ENCODE measurements around the gene DHX34. TPM values are rescaled to one million over a fixed set of nuclear protein-coding genes. Genes with fewer than 3 reads are reported as not detected.
"Not testable (repeated sequence)": the region's sequence is repeated elsewhere in the genome, so short reads cannot be mapped to it uniquely, and the experiment has no call there.

Gene DHX34
- total RNA-seq, 4 donors from 2014 or later: 10.7 to 20.8 (median 17.7) TPM

DNA sequence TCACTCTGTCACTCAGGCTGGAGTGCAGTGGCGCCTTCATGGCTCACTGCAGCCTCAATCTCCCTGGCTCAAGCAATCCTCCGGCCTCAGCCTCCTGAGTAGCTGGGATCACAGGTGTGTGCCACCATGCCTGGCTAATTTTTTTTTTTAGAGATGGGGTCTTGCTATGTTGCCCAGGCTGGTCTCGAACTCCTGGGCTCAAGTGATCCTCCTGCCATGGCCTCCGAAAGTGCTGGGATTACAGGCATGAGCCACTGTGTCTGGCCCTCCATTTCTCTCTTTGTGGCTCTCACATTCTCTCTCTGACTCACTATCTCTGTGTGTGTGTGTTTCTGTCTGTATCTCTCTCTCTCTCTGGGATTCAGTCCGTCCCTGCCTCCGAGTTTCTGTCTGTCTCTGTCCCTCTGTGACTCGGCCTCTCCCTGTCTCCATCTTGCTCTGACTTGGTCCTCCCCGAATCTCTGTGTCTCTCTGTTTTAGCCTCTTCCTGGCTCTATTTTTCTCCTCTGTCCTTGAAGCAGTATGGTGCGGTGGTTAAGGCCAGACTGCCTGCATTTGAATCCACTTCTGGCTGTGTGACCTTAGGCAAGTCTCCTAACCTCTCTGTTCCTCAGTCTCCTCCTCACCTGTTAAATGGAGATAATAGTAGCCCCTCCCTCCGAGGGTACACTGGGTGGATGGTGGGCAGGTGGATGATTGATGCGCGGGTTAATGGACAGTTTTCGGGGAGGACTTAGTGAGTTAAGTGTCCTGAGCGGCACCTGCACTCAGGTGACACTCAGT is 59.2 kb downstream of the DHX34 start:
- H3K4me3 ChIP-seq: no peak overlapping the region
- intact Hi-C loops (cut with DNase I): loop anchor here (10.0 kb wide), 1 partner anchor 114 kb away; no protein-coding TSS in a partner anchor
- 79 to 89% methylated on average over 10 to 14 of the region's 14 CpGs for WGBS, 2 donors
- TF ChIP-seq, protein P1, sequence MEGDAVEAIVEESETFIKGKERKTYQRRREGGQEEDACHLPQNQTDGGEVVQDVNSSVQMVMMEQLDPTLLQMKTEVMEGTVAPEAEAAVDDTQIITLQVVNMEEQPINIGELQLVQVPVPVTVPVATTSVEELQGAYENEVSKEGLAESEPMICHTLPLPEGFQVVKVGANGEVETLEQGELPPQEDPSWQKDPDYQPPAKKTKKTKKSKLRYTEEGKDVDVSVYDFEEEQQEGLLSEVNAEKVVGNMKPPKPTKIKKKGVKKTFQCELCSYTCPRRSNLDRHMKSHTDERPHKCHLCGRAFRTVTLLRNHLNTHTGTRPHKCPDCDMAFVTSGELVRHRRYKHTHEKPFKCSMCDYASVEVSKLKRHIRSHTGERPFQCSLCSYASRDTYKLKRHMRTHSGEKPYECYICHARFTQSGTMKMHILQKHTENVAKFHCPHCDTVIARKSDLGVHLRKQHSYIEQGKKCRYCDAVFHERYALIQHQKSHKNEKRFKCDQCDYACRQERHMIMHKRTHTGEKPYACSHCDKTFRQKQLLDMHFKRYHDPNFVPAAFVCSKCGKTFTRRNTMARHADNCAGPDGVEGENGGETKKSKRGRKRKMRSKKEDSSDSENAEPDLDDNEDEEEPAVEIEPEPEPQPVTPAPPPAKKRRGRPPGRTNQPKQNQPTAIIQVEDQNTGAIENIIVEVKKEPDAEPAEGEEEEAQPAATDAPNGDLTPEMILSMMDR (IDR thresholded peaks at IDR 0.05): no peak
- no peak for TF ChIP-seq POLR2A (IDR thresholded peaks at IDR 0.05)
- no peaks in the 10 kb centered on the region for H3K36me3 ChIP-seq
- peaks cover 0 to 76% (median 0%) of the 10 kb centered on the region in 4 donors for H3K27me3 ChIP-seq
- no peaks in the 10 kb centered on the region for H3K9me3 ChIP-seq
- DNase-seq: no peak
- H3K4me1 ChIP-seq: peaks cover 0 to 5% (median 0%) of the 10 kb centered on the region in 3 donors
- H3K27ac ChIP-seq: no peak overlapping the region

DNA sequence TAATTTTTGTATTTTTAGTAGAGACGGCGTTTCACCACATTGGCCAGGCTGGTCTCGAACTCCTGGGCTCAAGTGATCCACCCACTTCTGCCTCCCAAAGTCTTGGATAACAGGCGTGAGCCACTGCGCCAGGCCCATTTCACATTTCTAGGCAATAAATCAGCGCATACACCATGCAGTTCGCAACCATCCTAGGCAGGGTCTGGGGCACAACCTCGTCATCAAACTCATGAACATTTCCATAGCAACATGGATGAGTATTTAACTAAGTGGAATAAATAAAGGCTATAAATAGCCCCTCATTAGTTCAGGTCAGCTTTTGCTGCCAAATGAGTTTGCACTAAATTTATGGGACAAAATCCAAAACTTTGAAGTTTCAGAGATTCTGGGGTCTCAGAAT is 62.0 kb downstream of the DHX34 start:
- Histone ChIP-seq H3K27me3 (peaks cover 0 to 78% (median 0%) of the 10 kb centered on the region in 4 donors), H3K4me1 (peaks cover 0 to 5% (median 0%) of the 10 kb centered on the region in 3 donors), H3K9me3 (no peaks in the 10 kb centered on the region), H3K27ac (peak overlapping the region in 1 of 4 donors; percentile 33), H3K4me3 (no peak overlapping the region), H3K36me3 (no peaks in the 10 kb centered on the region)
- no peak for TF ChIP-seq POLR2A (IDR thresholded peaks at IDR 0.05)
- TF ChIP-seq, protein P1 (IDR thresholded peaks at IDR 0.05): no peak
- no peak for DNase-seq
- intact Hi-C loops (cut with DNase I): no loop called here
- WGBS, 2 donors: 71 to 72% methylated on average over 8 of the region's 8 CpGs

DNA sequence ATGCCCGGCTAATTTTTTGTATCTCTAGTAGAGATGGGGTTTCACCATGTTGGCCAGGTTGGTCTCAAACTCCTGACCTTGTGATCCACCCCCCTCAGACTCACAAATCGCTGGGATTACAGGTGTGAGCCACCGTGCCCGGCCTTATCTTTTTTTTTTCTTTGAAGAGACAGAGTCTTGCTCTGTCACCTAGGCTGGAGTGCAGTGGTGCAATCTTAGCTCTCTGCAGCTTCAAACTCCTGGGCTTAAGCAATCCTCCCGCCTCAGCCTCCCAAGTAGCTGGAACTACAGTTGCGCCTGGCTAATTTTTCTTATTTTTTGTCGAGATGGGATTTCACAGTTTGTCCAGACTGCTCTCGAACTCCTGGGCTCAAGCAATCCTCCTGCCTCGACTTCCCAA is 62.6 kb downstream of the DHX34 start:
- WGBS, 2 donors: 63 to 65% methylated on average over 9 of the region's 9 CpGs
- H3K4me3 ChIP-seq; DNase-seq; H3K9me3 ChIP-seq; H3K4me1 ChIP-seq; intact Hi-C loops (cut with DNase I); H3K36me3 ChIP-seq: not testable (repeated sequence)
- Histone ChIP-seq H3K27me3 (peaks cover 0 to 78% (median under 1%) of the 10 kb centered on the region in 4 donors), H3K27ac (peak overlapping the region in 1 of 4 donors; percentile 33)

DNA sequence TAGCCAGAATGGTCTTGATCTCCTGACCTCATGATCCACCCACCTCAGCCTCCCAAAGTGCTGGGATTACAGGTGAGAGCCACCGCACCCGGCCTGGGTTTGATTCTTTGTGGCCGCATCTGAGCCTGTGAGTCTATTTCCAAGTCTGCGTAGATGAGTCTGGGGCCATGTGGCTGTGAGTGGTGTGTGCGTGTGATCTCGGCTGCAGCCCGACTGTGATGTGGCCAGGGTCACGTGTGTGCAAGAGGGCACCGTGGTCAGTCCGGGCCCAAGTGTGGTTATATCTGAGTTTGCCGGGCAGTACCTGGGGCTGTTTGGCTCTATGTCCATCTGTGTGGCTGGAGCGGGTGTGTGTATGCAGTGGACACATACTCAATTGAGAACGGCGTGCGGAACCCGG is 64.8 kb downstream of the DHX34 start:
- 81 to 91% methylated on average over 6 to 14 of the region's 16 CpGs for WGBS, 2 donors
- no peaks in the 10 kb centered on the region for H3K36me3 ChIP-seq
- H3K9me3 ChIP-seq: no peaks in the 10 kb centered on the region
- DNase-seq: no peak
- H3K27me3 ChIP-seq: peaks cover 0 to 79% (median 4%) of the 10 kb centered on the region in 4 donors
- no peak for TF ChIP-seq POLR2A (IDR thresholded peaks at IDR 0.05)
- TF ChIP-seq, protein P1 (IDR thresholded peaks at IDR 0.05): no peak
- H3K4me3 ChIP-seq: no peak overlapping the region
- intact Hi-C loops (cut with DNase I): no loop called here
- no peak overlapping the region for H3K27ac ChIP-seq
- peaks cover 4 to 20% (median 12%) of the 10 kb centered on the region in 3 donors for H3K4me1 ChIP-seq

DNA sequence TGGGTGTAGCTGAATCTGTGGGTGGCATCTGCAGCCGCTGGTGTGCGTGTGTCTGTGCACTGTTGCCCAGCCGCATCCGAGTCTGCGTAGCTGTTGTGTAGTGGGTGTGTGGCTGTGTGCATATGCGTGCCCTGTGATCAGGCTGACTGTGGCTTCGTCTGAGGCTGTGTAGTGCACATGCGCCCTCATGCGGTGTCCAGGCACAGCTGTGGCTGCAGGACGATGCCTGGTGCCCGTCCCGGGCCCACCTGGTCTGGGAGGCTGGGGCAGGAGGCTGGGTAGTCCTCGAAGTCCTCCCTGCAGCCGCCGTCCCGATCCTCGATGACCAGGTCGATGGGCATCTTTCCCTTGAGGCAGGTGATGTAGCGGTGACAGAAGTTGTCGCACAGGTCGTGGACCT is 65.4 kb downstream of the DHX34 start:
- no peak for DNase-seq
- no peak overlapping the region for H3K27ac ChIP-seq
- 83 to 85% methylated on average over 4 to 7 of the region's 21 CpGs for WGBS, 2 donors
- H3K36me3 ChIP-seq: no peaks in the 10 kb centered on the region
- H3K27me3 ChIP-seq: peaks cover 0 to 79% (median 5%) of the 10 kb centered on the region in 4 donors
- no peak overlapping the region for H3K4me3 ChIP-seq
- TF ChIP-seq POLR2A (IDR thresholded peaks at IDR 0.05): no peak
- TF ChIP-seq, protein P1 (IDR thresholded peaks at IDR 0.05): no peak
- intact Hi-C loops (cut with DNase I): no loop called here
- peaks cover 7 to 25% (median 12%) of the 10 kb centered on the region in 3 donors for H3K4me1 ChIP-seq
- H3K9me3 ChIP-seq: no peaks in the 10 kb centered on the region

Data from esophagus squamous epithelium (tissue), 5 donors.